Hepatocyte (in vitro differentiated cells): ENCODE data around the gene KCNJ15.

ENCODE experiments used
- CTCF ChIP-seq: fragments of 200-600 bp; sonication (generic); IDR thresholded peaks from 2 replicates; pipeline ENCODE4 v1.5.1; 2016; ENCODE audit warnings: antibody characterized with exemption, mild to moderate bottlenecking; ENCODE audit not compliant: poor library complexity
- EZH2phosphoT487 ChIP-seq: fragments of 200-600 bp; sonication (generic); IDR thresholded peaks from one replicate; pipeline ENCODE4 v1.6.1; 2018; ENCODE audit warnings: antibody characterized with exemption, mild to moderate bottlenecking, low read depth, moderate library complexity; ENCODE audit not compliant: unreplicated experiment, severe bottlenecking

DNA sequence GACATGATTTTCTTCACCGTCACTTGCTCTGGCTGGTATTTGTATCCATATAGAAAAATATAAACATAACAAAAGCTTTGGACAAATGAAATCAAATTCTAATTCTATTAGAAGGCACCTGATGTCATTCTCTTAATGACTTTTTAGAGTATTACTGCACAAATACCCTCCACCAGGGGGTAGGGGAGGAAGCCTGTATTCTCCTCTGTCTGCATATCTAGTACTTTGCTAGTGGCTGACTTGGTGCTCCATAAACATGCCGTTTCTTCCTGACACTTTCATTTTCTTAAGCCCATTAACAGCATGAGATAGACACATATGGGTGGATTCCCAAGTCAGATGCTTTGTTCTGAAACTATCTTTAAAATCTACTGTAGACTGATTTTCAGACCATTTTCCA is 20.6 kb upstream of the KCNJ15 start:
- TF ChIP-seq CTCF (no peak), EZH2phosphoT487 (no peak)
